ENCODE data around the gene B4GALNT2. TPM values are rescaled to one million over a fixed set of nuclear protein-coding genes. Genes with fewer than 3 reads are reported as not detected.
A peak's percentile ranks its signal among the peaks of the same experiment; 100 is the strongest.
"Not testable (repeated sequence)": the region's sequence is repeated elsewhere in the genome, so short reads cannot be mapped to it uniquely, and the experiment has no call there.

B4GALNT2 gene
- polyA plus RNA-seq, 3 donors, result not detected

DNA sequence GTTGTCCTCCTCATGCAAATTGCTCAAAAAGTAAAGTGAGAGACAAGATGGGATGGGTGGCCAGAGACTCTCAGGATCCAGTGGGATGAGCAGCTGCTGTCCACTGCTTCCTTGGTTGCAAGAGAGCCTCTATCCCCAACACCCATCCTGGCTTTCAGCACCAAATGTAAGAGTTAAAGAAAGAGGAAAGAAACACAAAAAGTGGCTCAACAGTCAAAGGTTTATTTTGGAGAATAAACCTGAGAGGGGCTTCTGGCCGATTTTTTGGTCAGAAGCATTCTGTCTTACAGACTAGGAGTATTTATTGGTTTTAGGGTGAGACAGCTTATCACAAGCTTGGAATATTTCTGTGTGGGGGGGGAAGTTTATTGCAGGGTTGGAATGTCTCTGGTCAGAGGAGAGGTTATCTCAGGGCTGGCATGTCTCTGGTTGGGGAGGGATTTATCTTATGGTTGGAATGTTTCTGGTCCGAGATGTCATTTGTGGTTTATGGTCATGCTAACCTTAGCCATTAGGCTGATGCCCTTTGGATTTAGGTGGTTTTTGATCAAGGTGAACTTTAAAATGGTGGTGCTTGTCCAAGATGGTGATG, 3.1 kb upstream of the B4GALNT2 start:
- H2AFZ ChIP-seq (ENCODE audit: insufficient read depth, low read depth, low read length, poor library complexity, severe bottlenecking); H3K4me1 Mint-ChIP-seq; H3K4me3 ChIP-seq (replicated peaks in 1 of 3; ENCODE audit: low read depth in 2 of 3, low read length in 3 of 3); H3K9ac ChIP-seq (ENCODE audit: insufficient read depth, low read length, poor library complexity, severe bottlenecking); H4K20me1 ChIP-seq (ENCODE audit: insufficient read depth, low read length); DNase-seq; H3K79me2 ChIP-seq (ENCODE audit: insufficient read depth, low read length); H3K27ac Mint-ChIP-seq; H3K4me1 ChIP-seq (ENCODE audit: control insufficient read depth in 1 of 2, insufficient read depth in 2 of 2, low read length in 2 of 2); intact Hi-C loops (cut with micrococcal nuclease); H3K36me3 Mint-ChIP-seq; H3K4me2 ChIP-seq (replicated peaks; ENCODE audit: extremely low read depth, low read length, poor library complexity, severe bottlenecking); H3K36me3 ChIP-seq (replicated peaks in 1 of 2; ENCODE audit: control insufficient read depth in 1 of 2, insufficient read depth in 2 of 2, low read length in 2 of 2); H3K27ac ChIP-seq (ENCODE audit: low read depth in 1 of 2, low read length in 2 of 2): not testable (repeated sequence)
- H3K9me3 Mint-ChIP-seq, result peaks cover 10 to 44% (median 28%) of the 10 kb centered on the region in 7 donors
- peaks cover 0 to 20% of the 10 kb centered on the region in 2 donors for H3K9me3 ChIP-seq (replicated peaks in 1 of 2; ENCODE audit: control insufficient read depth in 1 of 2, insufficient read depth in 1 of 2, low read length in 2 of 2)
- WGBS (ENCODE audit: insufficient coverage), result 79% methylated on average over 2 of the region's 2 CpGs
- H3K27me3 Mint-ChIP-seq (ENCODE audit: low read depth in 3 of 3), result peaks cover 56 to 70% (median 62%) of the 10 kb centered on the region in 3 donors
- H3K4me3 Mint-ChIP-seq, result peak overlapping the region in 1 of 2 donors; percentile 53
- peaks cover 33 to 55% of the 10 kb centered on the region in 2 donors for H3K27me3 ChIP-seq (ENCODE audit: control insufficient read depth in 2 of 2, insufficient read depth in 2 of 2, low read length in 2 of 2)

DNA sequence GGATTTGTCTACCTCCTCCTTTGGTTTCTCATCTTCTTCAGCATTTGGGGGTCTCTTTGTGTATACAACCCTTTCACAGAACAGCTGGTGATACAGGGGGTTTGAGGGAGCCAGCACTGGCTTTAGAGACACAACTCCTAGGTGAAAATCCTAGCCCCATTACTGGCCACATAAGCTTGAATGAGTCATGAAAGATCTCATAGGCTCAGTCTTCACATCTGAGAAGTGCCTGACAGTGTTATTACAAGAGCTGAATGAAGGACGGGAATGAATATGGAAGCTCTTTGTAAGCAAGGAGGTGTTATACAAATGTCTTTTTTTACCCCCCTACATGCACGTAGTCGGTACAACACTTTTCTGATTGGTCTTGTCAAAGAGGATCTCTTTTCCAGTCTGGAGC, 1.7 kb upstream of the B4GALNT2 start:
- H3K27me3 ChIP-seq (ENCODE audit: control insufficient read depth in 2 of 2, insufficient read depth in 2 of 2, low read length in 2 of 2), result peaks cover 33 to 66% of the 10 kb centered on the region in 2 donors
- TF ChIP-seq, protein P1, sequence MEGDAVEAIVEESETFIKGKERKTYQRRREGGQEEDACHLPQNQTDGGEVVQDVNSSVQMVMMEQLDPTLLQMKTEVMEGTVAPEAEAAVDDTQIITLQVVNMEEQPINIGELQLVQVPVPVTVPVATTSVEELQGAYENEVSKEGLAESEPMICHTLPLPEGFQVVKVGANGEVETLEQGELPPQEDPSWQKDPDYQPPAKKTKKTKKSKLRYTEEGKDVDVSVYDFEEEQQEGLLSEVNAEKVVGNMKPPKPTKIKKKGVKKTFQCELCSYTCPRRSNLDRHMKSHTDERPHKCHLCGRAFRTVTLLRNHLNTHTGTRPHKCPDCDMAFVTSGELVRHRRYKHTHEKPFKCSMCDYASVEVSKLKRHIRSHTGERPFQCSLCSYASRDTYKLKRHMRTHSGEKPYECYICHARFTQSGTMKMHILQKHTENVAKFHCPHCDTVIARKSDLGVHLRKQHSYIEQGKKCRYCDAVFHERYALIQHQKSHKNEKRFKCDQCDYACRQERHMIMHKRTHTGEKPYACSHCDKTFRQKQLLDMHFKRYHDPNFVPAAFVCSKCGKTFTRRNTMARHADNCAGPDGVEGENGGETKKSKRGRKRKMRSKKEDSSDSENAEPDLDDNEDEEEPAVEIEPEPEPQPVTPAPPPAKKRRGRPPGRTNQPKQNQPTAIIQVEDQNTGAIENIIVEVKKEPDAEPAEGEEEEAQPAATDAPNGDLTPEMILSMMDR (IDR thresholded peaks at IDR 0.05), result no peak
- H3K4me1 ChIP-seq (ENCODE audit: control insufficient read depth in 1 of 2, insufficient read depth in 2 of 2, low read length in 2 of 2), result peaks cover 4 to 5% of the 10 kb centered on the region in 2 donors
- peaks cover 9% of the 10 kb centered on the region for H3K4me1 Mint-ChIP-seq
- no peaks in the 10 kb centered on the region for H3K36me3 ChIP-seq (replicated peaks in 1 of 2; ENCODE audit: control insufficient read depth in 1 of 2, insufficient read depth in 2 of 2, low read length in 2 of 2)
- H3K9me3 Mint-ChIP-seq, result peaks cover 10 to 44% (median 28%) of the 10 kb centered on the region in 7 donors
- intact Hi-C loops (cut with micrococcal nuclease), result no loop called here
- H3K4me3 Mint-ChIP-seq, result peak overlapping the region in 1 of 2 donors; percentile 76
- no peak overlapping the region for H3K4me3 ChIP-seq (replicated peaks in 1 of 3; ENCODE audit: low read depth in 2 of 3, low read length in 3 of 3)
- no peaks in the 10 kb centered on the region for H4K20me1 ChIP-seq (ENCODE audit: insufficient read depth, low read length)
- H3K27ac Mint-ChIP-seq, result no peak overlapping the region
- peaks cover 65 to 77% (median 71%) of the 10 kb centered on the region in 3 donors for H3K27me3 Mint-ChIP-seq (ENCODE audit: low read depth in 3 of 3)
- H2AFZ ChIP-seq (ENCODE audit: insufficient read depth, low read depth, low read length, poor library complexity, severe bottlenecking), result no peak overlapping the region
- H3K79me2 ChIP-seq (ENCODE audit: insufficient read depth, low read length), result no peaks in the 10 kb centered on the region
- peaks cover 0 to 20% of the 10 kb centered on the region in 2 donors for H3K9me3 ChIP-seq (replicated peaks in 1 of 2; ENCODE audit: control insufficient read depth in 1 of 2, insufficient read depth in 1 of 2, low read length in 2 of 2)
- no peaks in the 10 kb centered on the region for H3K36me3 Mint-ChIP-seq
- no peak overlapping the region for H3K9ac ChIP-seq (ENCODE audit: insufficient read depth, low read length, poor library complexity, severe bottlenecking)
- no peak overlapping the region for H3K27ac ChIP-seq (ENCODE audit: low read depth in 1 of 2, low read length in 2 of 2)
- WGBS (ENCODE audit: insufficient coverage), result no CpG with 5 or more reads among the region's 3 CpGs
- DNase-seq, result no peak
- H3K4me2 ChIP-seq (replicated peaks; ENCODE audit: extremely low read depth, low read length, poor library complexity, severe bottlenecking), result no peak overlapping the region
